HG02943 (cell line): Measurements from ENCODE around the gene HDAC1.

Source experiments
- ATAC-seq: cut with Tn5 transposase; IDR thresholded peaks from one replicate; pipeline ENCODE4 v1.9.1; 2021; ENCODE audit warnings: mild to moderate bottlenecking, low read depth, moderate library complexity; ENCODE audit not compliant: unreplicated experiment

Gene HDAC1

GRCh38 chr1:32363713-32364112, 71.8 kb downstream of the HDAC1 start:
- ATAC-seq = no peak

GRCh38 chr1:32364836-32365235, 73.0 kb downstream of the HDAC1 start:
- no peak for ATAC-seq

- ATAC-seq = no peak
These were observed 73.6 kb downstream of the HDAC1 start for GRCh38 chr1:32365445-32365844.

- ATAC-seq = no peak
These were observed 76.2 kb downstream of the HDAC1 start for GRCh38 chr1:32367912-32368635.

GRCh38 chr1:32372149-32372756, 80.4 kb downstream of the HDAC1 start:
- ATAC-seq = no peak

- no peak for ATAC-seq
These were observed 82.2 kb downstream of the HDAC1 start for GRCh38 chr1:32373996-32374592.

GRCh38 chr1:32376199-32376598, 84.3 kb downstream of the HDAC1 start:
- no peak for ATAC-seq

GRCh38 chr1:32377541-32378220, 85.8 kb downstream of the HDAC1 start:
- no peak for ATAC-seq

- ATAC-seq = no peak
These were observed 88.2 kb downstream of the HDAC1 start for GRCh38 chr1:32380057-32380456.
